T-helper 9 cell (primary cell): ENCODE measurements around the gene DBH.

Source experiments
- DNase-seq: peaks from one replicate; pipeline ENCODE4 v3.0.0-alpha.2; 2020
- total RNA-seq, 2 donors: gene quantifications; one replicate each; lab custom pipeline; 2026; lab: John Stamatoyannopoulos, UW

Gene DBH
- 0 to 0.21 reads per million in 2 donors for total RNA-seq

DNA sequence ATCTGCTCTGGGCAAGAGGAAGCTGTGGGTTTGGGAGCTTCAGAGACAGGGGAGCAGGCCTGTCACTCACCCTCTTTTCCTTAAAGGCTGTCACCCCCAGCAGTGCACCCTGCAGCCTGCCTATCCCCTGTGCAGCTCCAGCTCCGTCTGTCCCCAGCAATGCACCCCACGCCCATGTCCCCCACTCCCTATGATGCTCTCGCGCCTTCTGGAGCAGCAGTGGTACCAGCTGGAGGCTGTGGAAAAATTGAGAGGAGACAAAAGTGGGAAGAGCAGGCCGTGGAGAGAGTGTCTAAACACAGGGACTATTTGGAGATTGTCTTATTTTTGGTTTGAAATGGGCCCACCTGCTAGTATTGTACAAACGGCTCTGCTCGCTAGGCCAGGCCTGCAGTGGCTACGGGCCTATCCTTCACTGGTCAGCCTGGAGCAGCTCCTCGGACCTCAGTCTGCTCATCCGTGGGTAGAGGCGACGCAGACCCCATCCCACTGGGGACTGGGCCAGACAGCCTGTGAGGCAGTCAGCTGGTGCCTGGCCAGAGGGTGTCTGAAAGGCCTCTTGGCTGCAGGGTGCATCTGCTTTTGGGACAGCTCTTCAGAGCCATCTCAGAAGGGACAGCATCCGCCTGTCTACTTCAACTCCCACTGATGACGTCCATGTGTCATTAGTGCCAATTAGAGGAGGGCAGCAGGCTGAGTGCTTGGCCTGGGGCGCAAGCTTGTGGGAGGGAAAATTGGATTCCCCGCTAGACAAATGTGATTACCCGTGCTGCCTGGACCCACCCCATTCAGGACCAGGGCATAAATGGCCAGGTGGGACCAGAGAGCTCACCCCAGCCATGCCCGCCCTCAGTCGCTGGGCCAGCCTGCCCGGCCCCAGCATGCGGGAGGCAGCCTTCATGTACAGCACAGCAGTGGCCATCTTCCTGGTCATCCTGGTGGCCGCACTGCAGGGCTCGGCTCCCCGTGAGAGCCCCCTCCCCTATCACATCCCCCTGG lies at the start of gene DBH:
DBH (plus strand) TSS at position 831 of the 999 bp plus-strand sequence; CDS start at position 840, 9 bp downstream.
- DNase-seq: no peak

DNA sequence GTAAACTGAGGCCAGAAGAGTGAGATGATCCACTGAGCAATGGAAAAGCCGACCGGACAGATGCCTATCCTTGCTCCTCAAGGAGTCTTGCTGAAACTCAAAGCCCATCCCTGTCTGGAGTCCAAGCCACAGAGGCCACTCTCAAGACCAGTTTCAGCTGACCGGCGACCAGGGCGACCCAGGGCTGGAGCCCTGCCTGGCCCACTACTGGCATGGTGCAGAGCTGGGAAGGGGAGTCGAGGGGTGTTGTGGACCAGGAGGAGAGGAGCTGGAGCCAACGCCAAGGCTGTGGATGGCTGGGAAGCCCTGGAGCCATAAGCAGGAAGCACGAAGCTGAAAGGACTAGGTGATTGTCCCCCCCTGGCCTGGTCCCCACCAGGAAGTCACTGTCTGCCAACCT lies 49.1 kb upstream of the DBH start:
- no peak for DNase-seq

DNA sequence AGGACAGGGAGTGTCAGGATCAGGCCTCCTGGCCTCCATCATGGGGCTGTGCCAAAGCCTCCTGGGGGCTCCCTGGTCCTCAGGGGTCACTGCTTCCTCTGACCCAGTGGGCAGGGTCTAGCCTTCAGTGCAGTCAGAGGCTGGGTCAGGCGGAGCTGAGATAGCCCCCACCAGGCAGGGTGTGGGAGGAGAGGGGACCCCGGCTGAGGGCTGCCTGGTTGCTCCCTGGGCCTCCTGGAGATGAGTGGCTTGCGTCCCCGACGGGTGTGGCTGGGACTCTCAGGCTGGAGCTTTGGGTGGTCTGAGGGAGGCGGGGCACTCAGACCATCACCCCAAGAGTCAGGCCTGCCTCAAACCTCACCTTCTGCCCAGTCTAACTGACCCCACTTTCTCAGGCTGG lies 48.7 kb upstream of the DBH start:
- DNase-seq: no peak

DNA sequence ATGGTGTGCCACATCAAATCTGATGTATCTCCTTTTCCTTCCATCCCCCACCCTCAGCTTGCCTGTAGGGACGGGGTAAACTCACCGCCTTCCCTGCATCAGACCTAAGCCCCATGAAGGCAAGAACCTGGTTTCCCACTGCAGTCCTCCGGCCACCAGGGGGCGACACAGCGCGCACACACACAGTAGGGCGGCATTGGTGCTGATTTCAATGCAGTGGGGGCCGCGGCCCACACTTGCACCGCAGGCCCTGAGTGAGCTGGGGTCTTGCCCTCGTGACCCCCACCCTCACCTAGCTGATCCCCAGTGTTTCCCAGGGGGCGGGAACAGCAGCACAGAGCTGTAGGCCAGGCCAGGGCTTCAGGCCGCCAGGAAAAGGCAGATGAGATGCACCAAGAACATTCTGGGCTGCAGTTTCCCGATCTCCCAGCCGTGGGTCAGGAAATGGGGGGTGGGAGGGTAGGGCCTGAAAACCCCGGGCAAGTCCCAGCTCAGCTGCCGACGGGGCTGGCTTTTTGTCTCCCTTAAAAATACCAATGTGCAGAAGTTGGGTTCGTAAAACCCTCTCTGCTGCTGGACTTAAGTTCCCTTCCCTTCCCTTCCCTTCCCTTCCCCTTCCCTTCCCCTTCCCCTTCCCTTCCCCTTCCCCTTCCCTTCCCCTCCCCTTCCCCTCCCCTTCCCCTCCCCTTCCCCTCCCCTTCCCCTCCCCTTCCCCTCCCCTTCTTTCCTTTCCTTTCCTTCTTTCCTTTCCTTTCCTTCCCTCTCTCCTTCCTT lies 46.5 kb upstream of the DBH start:
- DNase-seq: peak; percentile 48

DNA sequence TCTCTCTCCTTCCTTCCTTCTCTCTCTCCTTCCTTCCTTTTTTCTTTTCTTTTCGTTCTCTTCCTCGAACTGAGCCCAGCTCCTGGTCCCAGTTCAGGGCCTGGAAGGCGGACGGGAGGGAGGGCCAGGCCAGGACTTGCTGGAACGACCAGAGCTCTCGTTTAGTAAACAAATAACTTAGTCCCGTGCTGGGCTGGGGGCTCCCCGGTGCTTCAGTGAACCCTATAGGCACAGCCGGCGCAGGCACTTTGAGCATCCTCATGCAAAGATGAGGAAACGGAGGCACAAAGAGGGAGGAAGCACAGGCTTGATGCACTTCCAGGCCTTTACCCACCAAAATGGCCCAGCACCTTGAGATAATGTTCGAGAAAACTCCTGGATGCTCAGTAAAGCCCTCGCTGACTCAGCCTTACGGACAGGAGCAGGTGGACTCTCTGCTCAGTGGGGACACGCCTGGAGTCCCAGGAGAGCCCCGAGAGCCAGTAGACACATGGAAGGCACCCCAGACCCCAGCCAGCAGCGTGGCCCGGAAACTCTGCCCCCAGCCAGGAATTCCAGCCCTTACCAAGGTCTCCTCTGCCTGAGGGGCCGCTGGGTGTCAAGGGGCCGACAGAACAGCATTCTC lies 45.8 kb upstream of the DBH start:
- no peak for DNase-seq

DNA sequence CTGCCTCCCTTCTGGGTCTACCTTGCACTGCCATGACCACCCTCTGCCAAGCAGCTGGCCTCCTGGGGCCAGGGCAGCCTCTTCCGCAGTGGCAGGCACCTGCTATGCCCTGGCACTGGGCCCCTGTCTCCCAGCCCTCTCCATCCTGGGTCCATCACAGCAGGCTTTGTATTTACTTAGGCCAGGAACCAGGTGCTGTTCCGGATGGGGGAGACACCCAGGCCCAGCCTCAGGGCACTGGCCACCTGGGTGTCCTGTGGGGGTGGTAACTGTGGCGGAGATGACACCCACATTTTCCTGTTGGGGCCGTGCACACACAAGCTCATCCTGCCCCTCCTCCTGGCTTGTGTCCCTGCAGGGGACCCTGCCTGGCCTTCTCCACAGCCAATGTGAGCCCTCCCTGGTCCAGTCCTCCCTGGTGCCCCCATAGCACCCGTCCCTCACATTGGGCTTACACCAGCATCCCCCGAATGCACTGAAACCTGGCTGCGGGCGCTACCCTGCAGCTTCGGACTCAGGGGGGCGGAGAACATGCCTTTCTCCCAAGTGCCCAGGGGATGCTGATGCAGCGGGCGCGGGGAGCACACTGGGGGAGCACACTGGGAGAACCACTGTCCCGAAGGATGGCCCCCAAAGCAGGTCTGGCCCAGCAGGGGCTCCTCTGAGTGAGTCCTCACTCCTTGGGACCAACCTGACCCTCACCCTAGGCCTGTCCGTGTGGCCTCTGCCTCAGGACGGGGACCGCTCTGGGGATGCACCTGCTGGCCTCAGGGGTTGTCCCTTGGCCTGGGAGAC lies 44.9 kb upstream of the DBH start:
- DNase-seq: no peak

DNA sequence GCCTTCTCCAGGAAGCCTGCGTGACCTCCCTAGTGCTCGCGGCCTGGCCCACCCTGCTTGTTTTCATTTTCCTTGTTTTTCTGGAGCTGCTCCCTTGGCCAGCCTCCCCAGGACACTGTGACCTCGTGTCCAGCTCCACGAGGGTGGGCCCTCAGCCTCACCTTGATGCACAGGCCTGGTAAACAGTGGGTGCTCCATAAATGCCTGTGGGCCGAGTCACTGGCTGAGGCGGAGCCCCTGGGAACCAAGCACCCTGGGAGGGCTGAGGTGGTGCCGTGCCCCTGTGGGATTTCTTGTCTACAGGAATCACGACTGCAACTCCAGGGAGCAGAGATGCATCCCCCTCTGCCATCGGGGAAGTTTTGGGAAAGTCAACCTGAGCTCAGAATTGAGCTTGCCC lies 44.2 kb upstream of the DBH start:
- no peak for DNase-seq

DNA sequence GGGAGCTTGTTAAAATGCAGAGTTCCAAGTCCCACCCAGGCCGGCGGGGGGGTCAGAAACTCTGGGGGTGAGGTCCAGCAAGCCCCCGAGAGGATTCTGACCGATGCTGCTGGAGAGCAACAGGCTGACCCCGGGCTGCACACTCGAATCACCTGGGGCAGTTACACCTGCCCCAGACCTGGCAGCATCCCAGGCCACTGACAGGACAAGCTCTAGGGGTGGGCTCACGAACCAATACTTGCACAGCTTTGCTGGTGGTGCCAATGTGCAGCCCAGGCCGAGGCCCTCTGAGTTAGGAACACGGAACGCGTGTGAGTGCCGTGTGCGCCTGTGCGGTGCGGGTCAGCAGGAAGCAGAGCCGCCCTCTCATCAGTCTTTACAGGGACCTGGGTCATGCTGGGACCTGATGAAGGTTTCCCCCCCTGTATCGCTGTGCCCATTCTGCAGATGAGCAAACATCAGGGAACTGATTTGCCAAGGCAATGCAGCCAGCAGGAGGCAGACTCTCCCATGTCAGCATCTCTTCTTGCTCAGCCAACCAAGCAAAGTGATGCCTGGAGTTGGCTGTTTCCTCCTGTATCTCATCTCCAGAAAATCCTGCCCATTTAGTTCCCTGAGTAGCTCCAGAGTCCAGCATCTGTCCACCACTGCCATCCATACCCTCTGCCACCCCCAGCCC lies 43.3 kb upstream of the DBH start:
- DNase-seq: no peak

DNA sequence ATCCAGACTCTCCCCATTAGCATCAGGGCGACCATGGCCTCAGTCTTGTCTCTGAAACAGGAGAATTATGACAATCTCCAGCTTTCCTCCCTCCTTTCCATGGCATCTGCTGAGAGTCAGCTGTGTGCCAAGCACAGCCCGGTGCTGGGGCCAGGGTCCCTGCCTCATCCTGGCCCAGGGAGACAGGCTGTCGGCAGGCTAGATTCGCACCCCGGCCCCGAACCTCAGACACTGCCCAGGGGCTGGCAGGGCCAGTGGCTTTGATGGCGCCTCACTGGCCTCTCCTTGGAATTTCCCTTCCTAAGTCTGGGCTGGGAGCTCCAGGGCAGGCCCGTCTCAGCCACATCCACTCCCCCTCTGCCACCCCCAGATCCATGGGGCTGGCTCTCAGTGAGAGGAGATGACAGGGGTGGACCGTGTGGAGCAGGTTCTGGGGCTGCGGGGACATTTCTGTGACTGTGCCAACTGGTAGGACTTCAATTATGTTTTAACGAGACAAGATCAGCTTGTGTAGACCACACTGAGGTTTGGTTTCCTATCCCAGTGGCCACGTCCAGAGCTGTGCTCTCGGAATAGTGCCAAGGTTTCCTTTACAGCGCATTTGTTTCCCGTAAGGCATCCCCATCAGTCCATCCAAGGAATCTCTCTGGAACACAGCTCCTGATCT lies 42.4 kb upstream of the DBH start:
- no peak for DNase-seq

DNA sequence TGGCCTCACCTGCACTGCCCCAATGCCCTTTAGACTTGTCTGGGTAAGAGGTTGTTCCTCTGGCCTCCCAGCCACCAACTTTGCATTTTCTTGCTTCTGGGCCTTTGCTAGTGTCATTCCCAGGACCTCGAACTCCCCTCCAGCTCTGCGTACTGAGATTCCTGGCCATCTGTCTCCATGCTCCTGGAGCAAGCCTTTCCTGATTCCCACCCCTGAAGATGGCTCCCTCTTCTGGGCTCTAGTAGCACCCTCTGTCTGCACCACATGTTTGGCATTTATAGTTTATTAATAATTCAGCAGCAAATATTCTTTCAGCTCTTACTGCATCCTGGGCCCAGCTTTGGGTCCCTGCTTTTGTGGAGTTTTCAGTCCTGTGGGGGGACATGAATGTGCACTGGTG lies 41.9 kb upstream of the DBH start:
- no peak for DNase-seq

DNA sequence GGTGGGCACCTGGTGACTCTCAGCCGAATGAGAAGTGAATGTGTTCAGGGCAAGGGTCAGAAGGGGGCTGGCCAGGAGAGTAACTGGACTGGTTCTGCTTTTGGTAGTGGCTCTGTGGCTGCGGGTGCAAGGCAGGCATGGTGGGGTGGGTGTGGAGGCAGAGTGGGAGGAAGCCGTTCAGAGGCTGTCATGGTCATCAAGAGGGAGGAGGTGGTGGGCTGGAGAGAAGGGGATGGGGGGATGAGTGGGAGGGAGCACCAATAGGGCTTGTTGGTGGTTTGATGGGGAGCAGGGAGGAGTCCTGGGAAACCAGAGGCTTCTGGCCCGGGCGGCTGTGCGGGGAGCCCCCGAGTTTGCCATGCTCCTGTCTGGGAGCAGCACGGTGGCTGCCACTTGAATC lies 40.3 kb upstream of the DBH start:
- DNase-seq: no peak

DNA sequence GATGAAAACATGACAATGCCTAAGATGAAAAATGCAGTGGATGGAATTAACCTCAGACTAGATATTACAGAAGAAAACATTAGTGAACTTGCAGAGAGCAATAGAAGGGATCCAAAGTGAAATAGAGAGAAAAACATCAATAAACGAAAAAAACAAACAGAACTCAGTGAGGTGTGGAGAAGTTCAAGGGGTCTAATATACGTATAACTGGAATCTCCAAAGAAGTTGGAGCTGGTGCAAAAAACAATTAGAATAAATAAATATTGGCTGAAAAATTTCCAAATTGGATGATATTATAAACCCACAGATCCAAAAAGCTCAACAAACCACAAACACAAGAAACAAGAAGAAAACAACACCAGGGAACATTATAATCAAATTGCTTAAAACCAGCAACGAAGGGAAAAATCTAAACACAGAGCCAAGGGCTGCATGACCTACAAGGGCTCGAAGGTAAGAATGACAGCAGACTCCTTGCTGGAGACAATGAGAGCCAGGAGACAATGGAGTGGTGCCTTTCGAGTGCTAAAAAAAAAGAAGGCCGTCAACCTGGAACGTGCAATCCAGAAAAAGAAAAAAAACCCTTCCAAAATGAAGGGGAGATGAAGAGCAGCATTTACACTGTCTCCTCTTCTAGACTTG lies 38.7 kb upstream of the DBH start:
- DNase-seq: no peak

DNA sequence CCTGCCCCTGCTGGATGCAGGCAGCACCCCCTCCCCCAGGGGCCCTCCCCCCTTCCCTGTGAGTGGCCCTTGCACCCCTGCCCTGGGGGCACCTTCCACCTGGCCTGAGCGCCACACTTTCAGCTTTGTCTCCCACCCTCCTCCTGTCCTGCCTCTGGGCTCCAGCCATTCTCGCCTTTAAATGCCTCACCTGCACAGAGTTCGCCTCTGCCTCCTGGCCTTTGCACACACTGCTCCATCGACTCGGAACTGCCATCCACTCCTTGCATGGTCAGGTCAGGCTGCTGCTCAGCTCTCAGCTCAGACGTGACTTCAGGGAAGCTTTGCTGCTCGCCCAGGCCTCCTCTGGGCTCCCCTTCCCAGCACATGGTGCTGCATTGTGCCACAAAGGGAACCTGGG lies 37.2 kb upstream of the DBH start:
- DNase-seq: no peak

DNA sequence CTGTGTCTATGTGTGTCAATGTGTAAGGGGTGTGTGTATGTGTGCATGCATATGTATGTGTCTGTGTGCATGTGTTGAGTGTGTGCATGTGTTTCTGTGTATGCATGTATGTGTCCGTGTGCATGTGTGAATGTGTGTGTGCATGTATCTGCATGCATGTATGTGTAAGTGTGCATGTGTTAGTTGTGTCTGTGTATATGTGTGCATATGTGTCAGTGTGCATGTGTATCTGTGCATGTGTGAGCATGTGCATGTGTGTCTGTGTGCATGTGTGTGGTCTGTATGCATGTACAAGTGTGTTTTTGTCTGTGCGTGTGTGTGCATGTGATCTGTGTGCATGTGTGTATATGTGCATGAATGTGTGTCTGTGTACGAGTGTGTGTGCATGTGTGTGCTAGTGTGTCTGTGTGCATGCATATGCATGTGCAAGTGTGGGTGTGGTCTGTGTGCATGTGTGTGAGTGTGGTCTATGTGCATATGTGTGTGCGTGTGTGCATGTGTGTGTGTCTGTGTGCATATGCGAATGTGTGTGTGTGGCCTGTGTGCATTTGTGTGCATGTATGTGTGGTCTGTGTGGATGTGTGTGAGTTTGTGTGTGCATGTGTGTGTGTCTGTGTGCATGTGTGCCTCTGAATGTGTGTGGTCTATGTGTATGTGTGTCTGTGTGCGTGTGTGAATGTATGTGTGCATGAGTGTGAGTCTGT lies 36.5 kb upstream of the DBH start:
- no peak for DNase-seq

DNA sequence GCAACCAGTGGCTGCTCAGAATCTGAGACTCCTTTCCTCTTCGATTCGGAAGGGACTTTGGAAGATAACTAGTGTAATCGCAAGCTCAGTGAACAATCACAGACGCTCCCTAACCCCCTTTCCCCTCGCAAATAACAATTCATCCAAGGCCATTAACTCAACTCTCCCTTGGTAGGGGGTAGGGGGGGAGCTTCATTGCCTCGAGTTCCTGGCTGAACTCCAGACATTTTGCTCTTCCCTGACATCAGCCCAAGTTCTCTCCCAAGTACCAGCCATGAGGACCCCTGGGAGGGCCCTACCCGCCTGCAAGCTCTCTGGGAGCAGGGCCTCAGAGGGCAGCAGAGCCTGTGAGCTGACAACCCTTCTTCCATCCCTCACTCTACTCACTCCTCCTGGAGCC lies 35.4 kb upstream of the DBH start:
- no peak for DNase-seq

DNA sequence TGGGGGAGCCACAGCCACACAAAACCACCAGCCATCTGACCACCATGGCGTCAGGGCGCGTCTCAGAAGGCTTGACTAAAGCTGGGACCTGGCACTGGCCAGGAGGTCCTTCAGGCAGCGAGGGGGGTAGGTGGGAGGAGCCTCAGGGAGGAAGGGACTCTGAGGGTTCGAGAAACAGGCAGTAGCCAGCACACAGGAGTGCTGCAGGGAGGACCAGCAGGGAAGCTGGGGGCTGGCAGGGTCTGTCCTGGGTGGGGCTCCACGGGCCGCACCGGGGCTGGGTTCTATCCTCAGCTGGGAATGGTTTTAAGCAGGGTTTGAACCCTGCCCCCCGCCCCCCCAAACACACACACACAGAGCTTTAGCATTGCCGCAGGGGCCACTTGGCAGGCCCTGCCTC lies 34.4 kb upstream of the DBH start:
- no peak for DNase-seq

DNA sequence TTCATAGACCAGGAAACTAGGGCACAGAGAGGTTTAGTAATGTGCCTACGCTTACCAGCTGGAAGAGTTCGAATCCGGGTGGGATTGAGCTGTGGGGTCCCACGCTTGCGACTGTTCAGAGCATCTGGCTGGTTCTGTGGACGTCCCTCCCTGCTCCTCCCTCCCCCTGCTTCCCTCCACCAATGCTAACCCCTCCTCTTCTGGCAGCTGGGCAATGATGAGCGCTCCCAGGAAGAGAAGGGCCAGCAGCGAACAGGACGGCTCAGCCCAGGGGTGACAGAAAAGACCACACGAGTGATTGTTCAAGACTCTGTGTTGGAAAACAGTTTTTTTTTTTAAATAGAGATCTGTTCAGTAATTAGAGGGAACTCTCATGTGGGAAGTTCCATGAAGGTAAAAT lies 33.9 kb upstream of the DBH start:
- no peak for DNase-seq

DNA sequence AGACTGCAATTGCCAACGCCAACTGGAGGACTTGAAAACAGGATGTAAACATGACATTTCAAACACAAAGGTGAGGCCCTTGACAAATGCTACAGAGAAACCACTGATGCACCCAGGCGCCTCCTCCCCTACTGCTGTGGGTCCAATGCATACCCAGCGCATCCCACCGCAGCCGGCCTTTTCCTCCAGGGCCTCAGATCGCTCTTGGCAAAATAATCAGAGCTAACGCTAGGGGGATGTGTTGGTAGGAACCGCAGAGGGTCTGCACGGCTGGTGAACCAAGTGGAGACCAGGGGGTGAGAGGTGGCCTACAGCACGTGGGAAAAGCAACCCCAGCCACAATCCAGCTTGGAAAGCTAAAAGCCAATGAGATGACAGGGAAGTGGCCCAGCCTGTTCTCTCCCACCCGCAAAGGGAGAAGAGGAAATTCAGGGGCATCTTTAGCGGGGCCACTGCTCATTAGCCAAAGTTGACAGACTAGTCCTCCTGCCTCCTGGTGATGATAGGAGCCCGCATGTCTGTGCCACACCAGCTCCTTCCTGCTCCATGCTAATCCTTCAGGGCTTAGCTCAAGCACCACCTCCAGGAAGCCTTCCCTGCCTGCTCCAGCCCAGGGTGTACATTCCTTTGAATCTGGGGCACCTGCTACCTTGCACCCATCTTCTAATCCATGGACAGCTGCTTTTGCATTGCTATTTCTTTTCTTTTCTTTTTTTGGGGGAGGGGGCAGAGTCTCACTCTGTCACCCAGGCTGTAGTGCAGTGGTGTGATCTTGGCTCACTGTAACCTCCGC lies 32.8 kb upstream of the DBH start:
- DNase-seq: no peak

DNA sequence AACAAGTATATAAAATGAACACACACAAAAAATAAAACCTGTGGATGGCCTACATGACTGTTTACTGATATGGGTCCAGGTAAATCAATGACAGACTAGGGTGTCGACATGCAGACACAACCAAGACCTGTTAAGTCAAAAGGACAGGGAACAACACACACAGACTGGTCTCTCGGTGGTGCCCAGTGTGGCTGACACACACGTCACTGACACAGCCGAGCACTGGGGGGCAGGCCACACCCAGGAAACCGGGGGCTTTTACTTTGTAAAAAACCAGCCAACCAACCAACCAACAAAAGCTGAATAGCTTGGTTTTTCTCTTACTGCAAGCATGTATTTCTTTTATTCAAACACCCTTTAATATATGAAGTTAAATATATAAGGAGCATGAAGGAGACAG lies 31.9 kb upstream of the DBH start:
- no peak for DNase-seq
